HG02588 (cell line): ENCODE data around the gene CERK.
A peak's percentile ranks its signal among the peaks of the same experiment; 100 is the strongest.
"Not testable (repeated sequence)": the region's sequence is repeated elsewhere in the genome, so short reads cannot be mapped to it uniquely, and the experiment has no call there.

Experiments used
- ATAC-seq: cut with Tn5 transposase; IDR thresholded peaks from one replicate; pipeline ENCODE4 v1.9.1; 2021; ENCODE audit warnings: mild to moderate bottlenecking, moderate library complexity; ENCODE audit not compliant: unreplicated experiment

The CERK gene

DNA sequence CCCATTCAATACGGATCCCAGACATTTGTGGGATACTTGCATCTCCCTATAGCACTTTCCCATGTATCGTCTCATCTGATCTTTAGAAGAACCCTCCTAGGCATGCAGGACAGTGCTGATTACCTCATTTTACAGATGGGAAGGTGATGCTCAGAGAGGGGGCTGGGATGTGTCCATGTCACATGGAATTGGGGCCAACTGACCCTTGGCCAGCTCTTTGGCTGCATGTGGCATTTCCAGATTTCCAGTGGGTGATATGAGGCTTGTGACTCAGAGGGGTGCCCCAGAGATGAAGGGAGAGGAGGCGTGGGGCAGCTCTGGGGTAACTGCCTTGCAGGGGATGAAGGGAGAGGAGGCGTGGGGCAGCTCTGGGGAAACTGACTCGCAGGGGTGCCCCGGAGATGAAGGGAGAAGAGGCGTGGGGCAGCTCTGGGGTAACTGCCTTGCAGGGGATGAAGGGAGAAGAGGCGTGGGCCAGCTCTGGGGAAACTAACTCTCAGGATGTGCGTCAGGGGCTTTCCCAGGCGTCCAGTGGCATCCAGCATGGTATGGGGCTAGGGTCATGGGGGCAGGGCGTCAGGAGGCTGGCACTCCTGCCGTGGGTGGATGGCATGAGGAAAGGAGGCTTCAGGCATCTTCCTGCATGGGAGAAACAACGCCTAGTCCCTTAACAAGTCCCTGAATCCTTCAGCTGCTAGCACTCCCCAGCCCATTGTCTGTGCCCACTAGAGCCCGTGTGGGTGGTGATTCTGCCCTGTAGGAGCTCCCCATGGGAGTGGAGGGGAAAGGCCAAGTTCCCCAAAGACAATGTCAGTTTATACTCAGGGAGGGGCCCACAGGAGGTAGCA lies 11.9 kb upstream of the CERK start:
- ATAC-seq: no peak

DNA sequence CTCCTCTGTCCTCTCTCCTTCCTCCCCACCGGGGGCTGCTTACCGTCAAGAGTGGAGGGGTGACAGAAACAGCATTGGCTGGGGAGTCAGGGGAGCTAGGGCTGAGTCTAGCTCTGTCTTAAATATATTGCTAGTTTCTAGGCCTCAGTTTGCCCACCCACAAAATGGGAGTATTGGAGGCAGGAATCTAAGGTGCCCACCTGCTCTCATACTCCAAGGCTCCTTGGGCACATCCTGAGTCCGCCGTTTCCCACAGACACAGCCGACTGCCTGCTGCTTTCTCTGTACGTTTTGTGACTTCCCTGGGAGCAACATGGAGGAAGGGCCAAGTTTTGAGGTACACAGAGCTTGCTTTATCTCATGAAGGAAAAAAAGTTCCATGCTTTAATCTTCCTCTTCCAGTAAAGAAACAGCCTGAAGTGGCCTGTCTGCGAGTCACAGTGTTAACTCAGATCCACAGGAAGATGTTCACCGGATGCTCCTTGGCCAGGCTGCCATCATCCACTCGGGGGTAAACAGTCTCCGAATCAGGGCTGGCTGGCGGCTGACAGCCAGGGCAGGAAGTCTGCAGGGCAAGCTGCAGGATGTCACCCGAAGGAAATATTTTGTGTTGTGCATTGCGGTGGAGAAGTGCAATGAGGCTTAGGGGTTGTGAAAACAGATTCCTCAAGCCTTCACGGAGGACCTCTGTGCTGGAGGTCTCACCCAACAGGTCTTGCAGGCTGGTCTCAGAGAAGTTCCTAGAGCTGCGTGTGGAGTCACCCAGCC lies 11.0 kb upstream of the CERK start:
- ATAC-seq: no peak

DNA sequence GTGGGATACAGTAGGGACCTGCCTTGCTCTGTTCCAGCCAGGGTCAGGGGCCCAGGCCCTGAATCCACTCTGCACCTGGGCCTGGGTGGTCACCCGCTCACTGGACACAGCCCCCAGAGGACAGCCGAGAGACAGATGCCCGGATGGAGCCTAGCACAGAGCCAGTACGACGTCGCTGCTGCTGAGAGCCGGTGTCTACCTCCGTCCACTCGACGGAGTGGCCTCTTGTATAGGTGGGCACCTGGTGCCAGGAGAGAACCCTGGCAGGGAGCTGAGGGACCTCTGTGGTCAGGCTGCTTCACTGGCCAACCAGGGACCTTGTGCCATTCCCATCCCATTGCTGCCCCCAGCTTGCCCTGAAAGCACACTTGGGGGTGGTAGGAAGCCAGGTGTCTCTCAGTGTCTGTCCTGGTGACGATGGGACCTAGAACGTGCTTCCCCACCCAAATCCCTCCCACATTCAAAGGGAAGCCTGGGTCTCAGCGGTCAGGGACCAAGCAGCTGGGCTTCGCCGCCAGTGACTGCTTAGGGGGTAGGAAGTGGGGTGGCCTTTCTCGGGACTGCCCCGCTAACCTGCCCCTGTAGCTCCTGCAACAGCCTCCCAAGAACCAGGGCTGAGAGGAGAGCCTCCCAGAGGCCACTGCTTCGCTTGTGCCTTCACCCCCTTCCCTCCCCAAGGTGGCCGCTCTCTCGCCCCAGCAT lies 10.3 kb upstream of the CERK start:
- ATAC-seq: no peak

DNA sequence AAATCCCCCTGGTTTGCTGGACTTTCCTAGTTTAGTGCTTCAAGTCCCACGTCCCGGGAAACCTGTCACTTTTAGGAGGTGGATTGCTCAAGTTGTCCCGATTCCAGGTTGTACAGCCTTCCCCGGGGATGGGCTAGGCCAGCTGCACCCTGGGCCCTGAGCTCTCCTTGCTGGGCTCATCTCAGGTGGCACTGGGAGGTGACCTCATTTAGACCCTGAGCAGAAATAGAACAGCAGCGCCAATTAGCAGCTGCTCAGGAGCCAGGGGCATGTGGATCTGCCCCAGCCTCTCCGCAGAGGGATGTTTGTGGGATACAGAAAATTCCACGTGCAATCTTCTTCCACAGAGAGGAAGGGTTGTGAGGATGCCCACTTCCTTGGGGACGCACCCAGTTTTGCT lies 9.6 kb upstream of the CERK start:
- no peak for ATAC-seq

DNA sequence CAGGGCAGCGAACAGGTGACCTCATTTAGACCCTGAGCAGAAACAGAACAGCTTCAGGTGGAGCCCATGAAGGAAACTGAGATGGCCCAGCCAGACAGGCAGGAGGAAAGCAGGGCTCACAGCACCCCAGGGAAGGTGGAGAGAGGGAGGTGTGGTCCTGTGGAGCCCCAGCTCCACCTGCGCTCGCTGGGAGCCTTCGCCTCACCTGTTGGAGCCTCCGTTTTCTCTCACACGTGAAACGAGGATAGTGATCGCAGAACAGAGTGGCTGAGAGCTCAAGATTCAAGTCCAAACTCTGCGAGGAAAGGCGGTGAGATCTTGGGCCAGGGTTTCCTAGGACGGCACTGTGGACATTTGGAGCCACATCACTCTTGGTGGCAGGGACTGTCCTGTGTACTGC lies 8.6 kb upstream of the CERK start:
- ATAC-seq: no peak

DNA sequence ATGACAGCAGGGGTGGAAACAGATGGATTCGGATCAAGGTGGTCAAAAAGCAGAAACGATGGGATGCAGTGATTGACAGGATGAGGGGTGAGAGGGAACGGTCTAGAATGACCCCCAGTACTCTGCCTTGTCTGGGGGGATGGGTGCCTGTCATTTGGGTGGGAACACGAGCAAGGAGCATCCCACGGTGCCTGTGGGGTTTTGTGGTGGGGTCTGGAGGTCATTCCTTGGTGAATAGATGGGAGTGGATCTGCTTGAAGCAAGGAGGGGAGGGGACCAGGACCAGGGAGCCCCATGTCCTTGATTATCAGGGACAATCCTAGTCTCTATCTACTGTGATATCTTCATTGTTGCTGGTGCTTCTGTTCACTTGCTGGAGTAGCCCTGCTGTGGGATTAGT lies 8.1 kb upstream of the CERK start:
- ATAC-seq: no peak

DNA sequence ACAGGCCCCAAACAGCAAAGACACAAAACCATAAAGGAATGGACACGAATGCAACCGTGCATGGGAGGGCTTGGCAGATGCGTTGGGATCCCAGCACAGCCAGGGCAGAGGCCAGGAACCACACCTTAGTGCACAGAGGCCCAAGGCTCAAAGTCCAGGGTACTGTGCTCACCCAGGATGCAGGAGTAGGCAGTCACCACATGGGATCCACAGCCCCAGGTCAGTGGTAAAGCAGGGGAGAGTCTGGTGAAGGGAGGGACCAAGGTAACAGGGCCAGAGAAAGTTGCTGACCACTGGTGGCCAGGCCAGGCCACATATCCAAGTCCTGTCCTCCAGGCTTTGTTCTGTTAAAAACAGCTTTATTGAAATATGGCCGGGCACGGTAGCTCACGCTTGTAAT lies 6.5 kb upstream of the CERK start:
- ATAC-seq: no peak

DNA sequence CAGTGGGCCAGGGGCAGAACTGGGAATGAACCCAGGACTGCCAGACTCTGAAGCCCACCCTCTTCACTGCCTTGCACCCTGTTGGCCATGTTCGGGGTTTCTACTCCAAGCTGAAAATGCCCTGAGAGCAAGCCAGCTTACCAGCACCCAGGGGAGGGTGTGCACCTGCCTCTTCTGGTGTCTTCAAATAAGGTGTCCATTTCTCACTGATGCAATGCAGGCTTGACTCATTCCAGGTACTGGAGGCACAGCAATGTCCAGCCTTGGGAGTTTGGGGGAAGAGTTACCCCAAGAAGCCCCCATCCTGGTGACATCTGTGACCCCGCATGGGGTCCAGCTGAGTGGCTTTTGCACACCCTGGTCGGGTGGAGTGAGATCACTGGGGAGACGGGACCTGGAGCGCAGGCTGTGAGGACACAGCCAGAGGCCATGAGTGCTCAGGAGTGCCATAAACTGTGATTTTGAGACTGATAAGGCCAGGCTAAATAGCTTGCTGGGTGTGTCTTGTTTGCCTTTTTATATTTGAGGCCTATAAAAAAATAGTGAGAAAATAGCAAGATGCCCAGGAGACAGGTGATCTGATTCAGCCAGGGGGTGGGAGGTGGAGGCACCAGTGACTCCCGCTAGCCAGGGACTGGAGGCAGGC lies 4.6 kb upstream of the CERK start:
- ATAC-seq: no peak

DNA sequence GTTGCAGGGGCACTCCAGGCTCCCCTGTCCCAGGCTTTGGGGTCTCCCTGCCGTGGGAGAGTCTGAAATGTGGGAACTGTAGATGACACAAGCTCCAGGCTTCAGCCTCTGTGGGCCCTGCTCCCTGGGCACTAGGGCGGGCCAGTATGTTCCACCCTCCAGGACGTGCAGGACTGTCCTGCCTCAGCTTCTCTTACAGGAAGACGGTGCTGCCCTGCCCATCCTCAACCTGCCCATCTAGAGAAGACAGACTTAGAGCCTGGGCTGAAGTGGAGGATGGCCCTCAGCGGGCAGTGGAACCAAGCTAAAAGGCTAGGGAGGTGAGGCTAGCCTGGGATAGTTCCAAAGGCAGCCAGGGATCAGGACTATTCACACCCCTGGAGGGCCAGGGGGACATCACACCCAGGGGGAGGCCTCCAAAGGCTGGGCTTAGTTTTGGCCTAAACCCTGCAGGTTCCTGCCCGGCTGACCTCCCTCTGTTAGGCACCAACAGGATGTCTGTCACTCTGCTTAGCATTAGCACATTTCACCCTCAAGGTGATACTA lies 4.0 kb upstream of the CERK start:
- no peak for ATAC-seq

DNA sequence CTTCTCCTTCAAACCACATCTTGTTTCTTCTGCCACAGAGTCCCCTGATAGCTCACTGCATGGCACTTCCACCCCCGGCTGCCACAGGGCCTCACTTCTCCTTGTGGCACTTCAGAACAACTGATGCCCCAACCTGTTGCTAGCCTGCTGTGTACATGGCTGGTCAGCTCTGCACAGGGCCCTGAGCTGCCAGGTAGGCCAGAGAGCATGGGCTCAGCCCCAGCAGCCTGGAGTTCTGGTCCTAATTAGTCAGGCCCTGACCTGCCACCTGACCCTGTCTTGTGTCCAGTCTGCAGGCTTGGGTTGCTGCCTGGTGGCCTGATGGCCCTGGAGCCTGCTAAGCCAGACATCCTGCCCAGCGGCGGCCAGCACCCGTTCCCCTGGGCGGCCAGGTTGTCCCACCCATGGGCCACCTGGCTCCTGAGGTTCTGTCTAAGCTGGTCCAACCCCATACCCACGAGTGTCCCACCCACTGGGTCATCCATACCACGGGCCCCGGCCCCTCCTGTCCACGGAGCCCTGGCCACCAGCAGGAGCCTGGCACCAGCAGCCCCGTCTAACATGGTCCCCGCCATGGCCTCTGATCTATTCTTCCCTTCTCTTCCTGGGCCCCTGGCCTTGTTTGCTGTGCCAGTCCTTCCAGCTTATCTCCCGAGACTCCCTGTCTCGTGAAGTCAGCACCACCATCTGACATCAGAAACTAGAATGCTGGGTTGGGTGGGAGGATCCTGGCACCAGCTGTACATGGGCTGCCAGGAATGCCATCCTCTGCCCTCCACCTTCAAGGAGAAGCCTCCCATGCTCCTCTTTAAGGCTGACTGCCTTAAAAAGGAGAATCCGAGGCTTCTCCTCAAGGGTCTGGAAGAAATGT lies 3.1 kb upstream of the CERK start:
- no peak for ATAC-seq

DNA sequence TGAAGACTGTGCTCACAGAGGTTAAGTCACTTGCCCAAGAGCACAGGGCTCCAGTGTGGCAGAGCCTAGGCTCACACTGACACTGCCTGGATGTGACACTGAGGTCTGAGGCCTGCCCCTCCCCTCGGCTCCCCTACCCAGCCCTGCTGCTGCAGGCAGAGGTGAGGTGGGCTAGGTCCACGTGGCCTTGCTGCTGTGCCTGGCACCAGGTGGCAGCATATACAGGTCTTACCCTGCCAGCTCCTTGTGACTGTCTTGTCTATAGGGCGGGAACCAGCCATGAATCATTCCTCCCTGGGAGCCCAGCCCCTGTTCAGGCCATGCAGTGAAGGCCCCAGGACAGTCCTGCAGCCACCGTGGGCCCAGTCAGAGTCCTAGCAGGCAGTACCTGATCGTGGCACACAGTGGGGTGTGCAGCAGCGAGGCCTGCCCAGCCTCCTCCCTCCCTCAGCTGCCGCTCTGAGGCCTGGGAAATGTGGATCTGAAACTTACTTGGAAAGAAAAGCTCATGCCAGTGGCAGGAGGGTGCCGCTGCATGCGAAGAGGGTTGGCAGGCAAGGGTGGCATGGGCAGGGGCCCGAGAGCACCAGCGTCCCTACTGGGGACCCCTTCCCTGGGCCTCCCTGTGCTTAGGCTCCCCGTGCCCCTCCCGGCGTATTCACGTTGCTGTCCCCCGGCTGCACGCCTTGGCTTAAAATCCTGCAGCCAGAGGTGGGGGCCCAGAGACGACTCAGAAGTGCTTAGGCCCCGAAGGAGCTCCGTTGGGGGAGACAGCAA lies 1.2 kb upstream of the CERK start:
- ATAC-seq: no peak

DNA sequence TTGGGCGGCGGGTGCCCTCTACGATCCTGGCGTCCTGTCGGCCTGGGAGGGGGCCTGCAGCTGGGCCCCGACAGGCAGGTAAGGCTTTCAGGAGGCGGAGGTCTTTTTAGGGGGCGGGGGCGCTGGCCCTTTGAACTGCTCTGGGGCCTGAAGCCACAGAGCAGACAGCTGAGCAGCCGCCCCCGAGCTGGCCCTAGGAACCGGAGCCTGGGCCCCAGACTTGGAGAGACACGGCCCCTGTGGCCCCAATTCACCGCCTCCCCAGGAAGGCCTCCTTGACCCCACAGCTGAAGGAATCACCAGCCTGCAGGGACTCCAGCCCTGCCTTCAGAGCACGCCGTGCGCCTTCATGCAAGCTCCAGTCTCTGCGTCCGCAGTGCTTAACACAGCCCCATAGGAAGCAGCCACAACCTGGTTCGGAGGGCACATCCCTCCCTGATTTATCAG lies 618 bp upstream of the CERK start:
- no peak for ATAC-seq

DNA sequence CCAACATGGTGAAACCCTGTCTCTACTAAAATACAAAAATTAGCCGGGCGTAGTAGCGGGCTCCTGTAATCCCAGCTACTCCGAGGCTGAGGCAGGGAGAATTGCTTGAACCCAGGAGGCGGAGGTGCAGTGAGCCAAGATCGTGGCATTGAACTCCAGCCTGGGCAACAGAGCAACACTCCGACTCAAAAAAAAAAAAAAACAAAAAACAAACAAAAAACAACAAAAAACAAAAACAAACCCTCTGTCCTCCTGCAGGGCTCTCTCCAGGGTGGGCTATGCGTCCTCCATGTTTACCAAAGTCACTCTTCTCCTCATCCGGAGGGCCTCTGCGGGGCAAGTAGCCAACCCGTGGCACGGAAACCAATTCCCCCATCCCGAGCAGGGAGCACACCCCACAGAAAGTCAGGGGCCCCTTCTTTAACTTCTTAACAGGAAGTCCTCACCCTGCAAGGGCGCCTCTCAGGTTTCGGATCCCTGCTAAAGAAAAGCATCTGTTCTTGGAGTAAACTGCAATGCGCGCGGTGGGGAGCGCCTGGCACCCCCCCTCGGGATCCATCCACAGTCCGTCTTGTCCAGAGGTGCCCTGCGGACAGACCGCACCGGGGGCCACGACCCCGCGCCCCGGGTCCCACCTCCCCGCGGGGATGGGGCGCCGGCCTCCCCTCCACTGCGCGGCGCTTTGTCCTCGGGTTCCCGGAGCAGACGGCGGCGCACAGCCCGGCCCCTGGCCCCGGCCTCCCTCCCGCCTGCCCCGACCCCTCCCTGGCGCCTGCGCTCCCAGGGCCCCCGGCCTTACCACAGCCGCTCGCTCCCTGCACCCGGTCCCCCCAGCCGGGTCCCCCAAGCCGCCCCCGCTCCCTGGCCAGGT lies 712 bp downstream of the CERK start:
- ATAC-seq: peak; percentile 32

DNA sequence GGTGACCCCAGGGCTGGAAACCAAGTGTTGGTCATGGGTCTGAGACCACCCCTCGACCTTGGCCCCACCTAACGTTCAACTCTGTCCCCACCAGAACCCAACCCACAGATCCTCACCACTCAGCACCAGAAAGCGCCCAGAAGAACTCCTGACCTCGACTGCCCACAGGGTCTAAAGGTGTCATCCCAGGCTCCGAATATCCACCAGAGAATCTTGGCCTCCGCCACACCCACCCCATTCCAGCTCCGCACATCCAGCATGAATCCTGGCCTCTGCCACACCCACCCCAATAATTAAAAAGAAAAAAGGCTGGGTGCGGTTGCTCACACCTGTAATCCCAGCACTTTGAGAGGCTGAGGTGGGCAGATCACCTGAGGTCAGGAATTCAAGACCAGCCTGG lies 1.3 kb downstream of the CERK start:
- ATAC-seq: no peak

DNA sequence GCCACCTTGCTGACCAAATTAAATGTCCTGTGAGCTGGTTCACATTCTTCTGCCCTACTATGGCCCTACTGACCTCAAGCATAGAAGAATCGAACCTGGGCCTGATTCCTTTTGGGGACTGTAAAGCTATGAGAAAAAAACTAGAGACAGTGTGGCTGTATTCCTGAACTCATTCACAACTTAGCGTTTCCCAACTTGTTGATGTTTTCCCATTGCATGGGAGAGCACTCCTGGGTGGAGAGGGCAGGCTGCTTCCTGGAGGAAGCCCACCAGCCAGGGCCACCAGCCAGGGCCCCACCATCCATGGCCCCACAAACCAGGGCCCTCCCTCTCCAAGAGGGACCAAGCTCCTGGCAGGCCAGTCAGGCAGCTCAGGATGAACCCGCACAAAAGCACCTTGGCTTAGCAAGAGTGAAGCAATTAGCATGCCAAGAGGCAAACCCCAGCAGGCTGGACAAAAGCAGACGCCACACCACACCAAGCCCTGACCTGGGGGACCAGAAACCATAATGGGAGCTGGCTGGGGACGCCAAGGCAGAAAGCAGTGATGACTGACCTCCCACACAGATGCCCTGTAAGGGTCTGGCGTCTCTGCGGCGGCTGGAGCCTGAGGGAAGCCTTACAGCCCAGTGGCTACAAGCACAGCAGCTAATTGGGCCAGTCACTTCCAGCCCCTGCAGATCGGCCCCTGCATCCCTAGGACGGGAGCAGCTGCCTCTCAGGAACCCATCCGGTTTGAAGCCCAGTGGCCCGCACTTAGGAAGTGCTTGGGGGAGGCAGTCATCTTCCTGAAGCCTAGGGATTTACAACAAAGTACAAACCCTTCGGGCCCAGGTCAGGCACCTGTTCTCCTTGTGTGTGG lies 2.1 kb downstream of the CERK start:
- ATAC-seq: no peak

DNA sequence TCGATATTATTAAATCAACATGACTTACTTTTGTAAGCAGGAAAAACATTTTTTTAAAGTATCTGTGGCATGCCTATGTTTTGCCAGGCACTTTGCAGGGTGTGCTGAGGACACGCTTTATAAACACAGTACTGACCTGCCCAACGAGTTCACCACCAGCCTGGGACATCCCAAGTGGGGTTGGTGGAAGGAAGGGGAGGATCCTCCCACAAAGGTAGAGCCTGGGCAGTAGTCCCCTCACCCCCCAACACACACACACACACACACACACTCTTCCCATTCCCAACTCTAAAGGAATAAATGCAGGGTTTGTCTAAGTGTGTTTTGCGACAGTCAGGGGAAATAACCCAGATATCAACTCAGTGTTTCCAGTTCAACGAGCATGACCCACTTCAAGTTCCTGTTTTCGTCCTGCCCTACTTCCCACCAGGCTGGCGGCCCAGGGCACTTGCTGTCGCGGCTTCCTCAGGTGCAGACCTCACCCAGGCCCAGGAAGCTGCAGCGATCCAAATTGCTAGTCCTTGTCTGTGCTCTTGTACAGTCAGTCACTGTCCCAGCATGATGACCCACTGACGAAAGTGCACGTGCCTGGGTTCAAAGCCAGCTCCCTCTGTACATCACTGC lies 3.1 kb downstream of the CERK start:
- no peak for ATAC-seq

DNA sequence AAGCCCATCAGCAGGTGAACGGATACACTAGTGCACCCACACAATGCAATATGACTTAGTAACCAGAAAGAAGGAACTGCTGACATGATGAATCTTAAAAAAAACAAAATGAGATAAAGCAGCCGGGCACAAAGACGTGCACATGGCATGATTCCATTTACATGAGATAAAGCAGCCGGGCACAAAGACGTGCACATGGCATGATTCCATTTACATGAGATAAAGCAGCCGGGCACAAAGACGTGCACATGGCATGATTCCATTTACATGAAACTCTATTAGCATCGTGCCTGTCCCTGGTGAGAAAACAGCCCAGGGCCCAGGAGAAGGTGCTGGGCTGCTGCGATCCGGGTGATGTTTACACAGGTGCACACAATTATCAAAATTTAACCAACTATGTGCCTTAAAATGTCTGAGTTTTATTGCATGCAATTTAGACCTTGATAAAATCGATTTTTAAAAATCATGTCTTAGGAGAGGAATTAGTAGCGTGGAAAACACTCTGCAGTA lies 3.8 kb downstream of the CERK start:
- not testable (repeated sequence) for ATAC-seq
